Kidney epithelial cell (primary cell): ENCODE results near the gene SLC22A16. TPM values are rescaled to one million over a fixed set of nuclear protein-coding genes. Genes with fewer than 3 reads are reported as not detected.
"Not testable (repeated sequence)": the region's sequence is repeated elsewhere in the genome, so short reads cannot be mapped to it uniquely, and the experiment has no call there.

ENCODE experiments used
- DNase-seq: peaks from one replicate; pipeline ENCODE4 v3.0.0-alpha.2; 2010; ENCODE audit warnings: low read depth
- H3K27me3 ChIP-seq: 2 replicates; pipeline ENCODE4 v1.6.0; 2011; ENCODE audit warnings: low read length; ENCODE audit not compliant: control insufficient read depth, insufficient read depth
- H3K36me3 ChIP-seq: 2 replicates; pipeline ENCODE4 v1.5.1; 2011; ENCODE audit warnings: low read length; ENCODE audit not compliant: control insufficient read depth, insufficient read depth
- H3K4me3 ChIP-seq: 2 replicates; pipeline ENCODE4 v1.5.1; 2011; ENCODE audit warnings: low read depth, mild to moderate bottlenecking, control low read depth, low read length
- total RNA-seq: library from RNA; depleted of rRNA; stranded (reverse); fragments of >200 nt; gene quantifications from 2 replicates; pipeline ENCODE4 v1.2.3, GENCODE V29; 2015
- TF ChIP-seq, protein P1 (sequence below): IDR thresholded peaks from 2 replicates; pipeline ENCODE4 v1.5.1; 2011; ENCODE audit warnings: mild to moderate bottlenecking, moderate library complexity, low read length, control low read depth, inconsistent platforms; ENCODE audit not compliant: insufficient read depth, poor library complexity, severe bottlenecking

The SLC22A16 gene
- total RNA-seq, 1 donor from 2014 or later: 0.71 TPM

DNA sequence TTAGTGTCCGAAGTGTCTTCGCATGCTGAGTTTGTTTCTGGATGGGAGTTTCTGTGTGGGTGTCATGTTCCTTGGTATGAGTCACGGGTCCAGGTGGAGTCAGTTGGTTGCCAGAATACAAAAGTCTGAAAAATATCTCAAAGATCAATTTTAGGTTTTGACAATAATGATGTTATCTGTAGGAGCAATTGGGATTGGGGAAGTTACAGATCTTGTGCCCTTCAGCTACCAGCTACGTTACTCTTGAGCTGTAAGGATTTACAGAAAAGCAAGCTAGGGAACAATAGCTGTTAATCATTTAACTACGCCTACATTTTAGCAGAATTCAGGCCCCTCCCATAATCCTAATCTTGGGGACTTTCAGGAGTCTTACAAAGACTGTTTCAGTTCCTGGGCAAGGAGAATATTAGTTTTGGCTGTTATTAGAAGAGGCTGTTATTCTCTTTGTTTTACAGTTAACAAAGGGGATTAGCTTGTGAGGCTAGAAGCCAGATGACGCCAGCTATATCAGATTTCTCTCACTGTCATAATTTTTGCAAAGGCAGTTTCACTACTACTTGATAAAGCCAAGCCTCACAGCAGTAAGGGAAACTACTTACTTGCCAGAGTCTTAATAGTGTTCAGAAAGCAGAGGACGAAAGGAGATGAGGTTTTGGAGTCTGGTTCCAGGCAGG, 15.4 kb upstream of the SLC22A16 start:
- DNase-seq: no peak
- Histone ChIP-seq H3K27me3 (no peaks in the 10 kb centered on the region), H3K36me3 (no peaks in the 10 kb centered on the region), H3K4me3 (no peak overlapping the region)
- TF ChIP-seq, protein P1, sequence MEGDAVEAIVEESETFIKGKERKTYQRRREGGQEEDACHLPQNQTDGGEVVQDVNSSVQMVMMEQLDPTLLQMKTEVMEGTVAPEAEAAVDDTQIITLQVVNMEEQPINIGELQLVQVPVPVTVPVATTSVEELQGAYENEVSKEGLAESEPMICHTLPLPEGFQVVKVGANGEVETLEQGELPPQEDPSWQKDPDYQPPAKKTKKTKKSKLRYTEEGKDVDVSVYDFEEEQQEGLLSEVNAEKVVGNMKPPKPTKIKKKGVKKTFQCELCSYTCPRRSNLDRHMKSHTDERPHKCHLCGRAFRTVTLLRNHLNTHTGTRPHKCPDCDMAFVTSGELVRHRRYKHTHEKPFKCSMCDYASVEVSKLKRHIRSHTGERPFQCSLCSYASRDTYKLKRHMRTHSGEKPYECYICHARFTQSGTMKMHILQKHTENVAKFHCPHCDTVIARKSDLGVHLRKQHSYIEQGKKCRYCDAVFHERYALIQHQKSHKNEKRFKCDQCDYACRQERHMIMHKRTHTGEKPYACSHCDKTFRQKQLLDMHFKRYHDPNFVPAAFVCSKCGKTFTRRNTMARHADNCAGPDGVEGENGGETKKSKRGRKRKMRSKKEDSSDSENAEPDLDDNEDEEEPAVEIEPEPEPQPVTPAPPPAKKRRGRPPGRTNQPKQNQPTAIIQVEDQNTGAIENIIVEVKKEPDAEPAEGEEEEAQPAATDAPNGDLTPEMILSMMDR: no peak

DNA sequence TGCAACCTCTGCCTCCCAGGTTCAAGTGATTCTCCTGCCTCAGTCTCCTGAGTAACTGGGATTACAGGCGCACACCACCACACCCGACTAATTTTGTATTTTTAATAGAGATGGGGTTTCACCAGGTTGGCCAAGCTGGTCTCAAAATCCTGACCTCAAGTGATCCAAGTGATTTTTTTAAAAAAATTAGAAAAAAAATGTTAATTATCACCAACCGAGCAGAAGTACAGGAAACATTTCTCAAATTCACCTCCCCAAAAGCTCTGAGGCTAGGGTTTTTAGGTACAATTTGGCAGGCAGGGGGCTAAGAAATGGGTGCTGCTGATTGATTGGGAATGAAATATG, 14.9 kb upstream of the SLC22A16 start:
- DNase-seq: no peak
- no peaks in the 10 kb centered on the region for H3K36me3 ChIP-seq
- H3K27me3 ChIP-seq: no peaks in the 10 kb centered on the region
- no peak overlapping the region for H3K4me3 ChIP-seq
- TF ChIP-seq, protein P1: no peak

DNA sequence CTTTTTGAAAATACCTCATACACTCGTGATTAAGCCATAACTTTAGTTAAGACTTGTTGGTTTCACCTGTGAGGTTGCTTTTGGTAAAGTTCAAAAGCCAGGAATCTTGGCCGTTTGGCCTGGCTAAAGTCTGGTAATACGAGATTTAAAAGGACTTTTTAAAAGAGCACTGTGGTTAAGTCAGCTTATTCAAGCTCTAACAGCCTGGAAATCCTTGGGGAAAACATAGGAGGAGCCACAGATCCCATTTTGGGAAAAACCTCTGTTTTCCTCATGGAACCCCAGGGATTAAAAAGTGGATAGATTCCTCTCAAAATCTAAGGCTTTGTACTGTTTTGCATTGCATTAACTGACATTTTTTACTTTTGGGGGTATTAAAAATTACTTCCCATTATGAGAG, 13.7 kb upstream of the SLC22A16 start:
- no peak overlapping the region for H3K4me3 ChIP-seq
- H3K27me3 ChIP-seq: no peaks in the 10 kb centered on the region
- DNase-seq: no peak
- no peaks in the 10 kb centered on the region for H3K36me3 ChIP-seq
- TF ChIP-seq, protein P1: no peak

DNA sequence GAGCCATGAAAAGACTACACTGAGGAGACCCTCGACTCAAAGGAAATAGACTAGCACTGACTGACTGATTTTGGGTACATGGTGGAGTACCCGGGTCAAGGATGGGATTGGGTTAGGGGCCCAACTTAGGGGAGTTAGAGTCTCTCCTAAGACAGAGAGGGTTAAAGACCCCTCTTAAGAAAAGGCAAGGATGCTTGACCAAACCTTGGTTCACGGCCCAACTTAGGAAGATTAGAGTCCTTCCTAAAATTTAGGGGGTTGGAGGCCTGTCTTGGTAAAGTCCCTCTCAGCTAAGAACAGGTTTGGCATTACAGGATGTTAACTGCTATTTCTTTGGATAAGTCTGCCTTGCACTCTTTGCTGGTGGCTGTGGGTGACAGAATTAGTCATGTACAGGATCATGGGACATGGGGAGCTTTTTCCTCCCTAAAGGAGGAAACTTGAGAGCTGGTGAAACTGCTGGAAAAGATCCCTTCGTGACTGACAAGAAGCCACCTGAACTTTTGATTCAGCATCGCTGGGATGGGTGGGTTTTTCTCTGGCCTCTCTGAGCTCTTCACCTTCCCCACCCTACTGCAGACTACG, 12.3 kb upstream of the SLC22A16 start:
- H3K27me3 ChIP-seq: no peaks in the 10 kb centered on the region
- no peak for DNase-seq
- no peak overlapping the region for H3K4me3 ChIP-seq
- TF ChIP-seq, protein P1: no peak
- no peaks in the 10 kb centered on the region for H3K36me3 ChIP-seq

DNA sequence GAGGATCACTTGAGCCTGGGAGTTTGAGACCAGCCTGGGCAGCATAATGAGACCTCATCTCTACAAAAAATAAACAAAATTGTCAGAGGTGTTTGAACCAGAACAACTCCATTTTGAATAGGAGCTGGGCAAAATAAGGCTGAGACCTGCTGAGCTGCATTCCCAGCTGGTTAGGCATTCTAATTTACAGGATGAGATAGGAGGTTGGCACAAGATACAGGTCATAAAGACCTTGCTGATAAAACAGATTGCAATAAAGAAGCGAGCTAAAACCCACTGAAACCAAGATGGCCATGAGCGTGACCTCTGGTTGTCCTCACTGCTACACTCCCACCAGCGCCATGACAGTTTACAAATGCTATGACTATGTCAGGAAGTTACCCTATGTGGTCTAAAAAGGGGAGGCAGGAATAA, 11.6 kb upstream of the SLC22A16 start:
- H3K4me3 ChIP-seq, H3K27me3 ChIP-seq, H3K36me3 ChIP-seq, DNase-seq: not testable (repeated sequence)

DNA sequence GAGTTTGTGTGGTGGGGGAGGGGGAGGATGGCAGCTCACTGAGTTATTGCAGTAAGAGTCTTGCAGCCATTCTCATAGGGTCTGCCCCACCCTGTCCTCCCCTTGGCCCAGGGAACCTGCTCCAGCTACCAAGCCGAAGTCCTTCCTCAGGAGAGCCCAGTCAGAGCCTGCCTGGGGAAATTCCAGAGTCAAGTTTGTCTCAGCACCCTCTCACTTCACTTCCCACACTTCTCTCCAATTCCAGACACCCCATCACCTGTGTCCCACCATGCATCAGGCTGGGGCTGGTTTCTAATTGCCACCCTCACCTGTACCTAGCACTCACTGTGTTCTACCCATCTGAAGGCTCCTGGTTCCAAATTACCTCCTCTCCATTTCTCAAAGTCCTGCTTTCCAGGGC, 10.3 kb upstream of the SLC22A16 start:
- Histone ChIP-seq H3K27me3 (no peaks in the 10 kb centered on the region), H3K36me3 (no peaks in the 10 kb centered on the region), H3K4me3 (no peak overlapping the region)
- TF ChIP-seq, protein P1: no peak
- DNase-seq: no peak
